DND-41 (cell line): Measurements from ENCODE around the gene ZMYND10.

Experiments used
- ATAC-seq: fragments of 200-7000 bp; cut with Tn5 transposase; 3 replicates; pipeline ENCODE4 v1.9.1; 2021; ENCODE audit warnings: low read depth; ENCODE audit not compliant: insufficient read depth
- DNase-seq: peaks from one replicate; pipeline ENCODE4 v3.0.0-alpha.2; 2020
- H2AFZ ChIP-seq: 2 replicates; pipeline ENCODE4 v1.6.0; 2012; ENCODE audit warnings: low read depth, low read length
- H3K27ac ChIP-seq: 2 replicates; pipeline ENCODE4 v1.5.1; 2012; ENCODE audit warnings: low read length, inconsistent platforms
- H3K27me3 ChIP-seq: fragments of 200-600 bp; sonication (generic); 2 replicates; pipeline ENCODE4 v1.6.0; 2012; ENCODE audit warnings: low read length, mild to moderate bottlenecking, inconsistent platforms; ENCODE audit not compliant: insufficient read depth, poor library complexity
- H3K36me3 ChIP-seq: 2 replicates; pipeline ENCODE4 v1.5.1; 2012; ENCODE audit warnings: low read length, inconsistent platforms; ENCODE audit not compliant: insufficient read depth
- H3K4me1 ChIP-seq: 2 replicates; pipeline ENCODE4 v1.5.1; 2012; ENCODE audit warnings: mild to moderate bottlenecking, low read length; ENCODE audit not compliant: insufficient read depth
- H3K4me2 ChIP-seq: 2 replicates; pipeline ENCODE4 v1.6.0; 2012; ENCODE audit warnings: mild to moderate bottlenecking, moderate library complexity, low read length, inconsistent platforms; ENCODE audit not compliant: insufficient read depth
- H3K4me3 ChIP-seq, 2 experiments: fragments of 200-600 bp in 1 of 2; shearing (Covaris generic) in 1 of 2; 2 replicates each; pipeline ENCODE4 v1.5.1; 2012 to 2016; ENCODE audit warnings: inconsistent platforms in 2 of 2, low read length in 2 of 2, mild to moderate bottlenecking in 2 of 2, low read depth in 1 of 2, moderate library complexity in 1 of 2
- H3K79me2 ChIP-seq: 2 replicates; pipeline ENCODE4 v1.6.0; 2012; ENCODE audit warnings: low read length, inconsistent platforms; ENCODE audit not compliant: insufficient read depth
- H3K9ac ChIP-seq: 2 replicates; pipeline ENCODE4 v1.6.0; 2012; ENCODE audit warnings: low read depth, mild to moderate bottlenecking, inconsistent platforms, low read length, moderate library complexity
- H3K9me3 ChIP-seq: 2 replicates; pipeline ENCODE4 v1.5.1; 2012; ENCODE audit warnings: low read length, moderate library complexity, mild to moderate bottlenecking, inconsistent platforms; ENCODE audit not compliant: insufficient read depth, severe bottlenecking
- H4K20me1 ChIP-seq: 2 replicates; pipeline ENCODE4 v1.6.0; 2012; ENCODE audit warnings: low read length; ENCODE audit not compliant: insufficient read depth
- EZH2 ChIP-seq: IDR thresholded peaks from 3 replicates; pipeline ENCODE4 v1.6.1; 2012; ENCODE audit warnings: borderline replicate concordance, low read depth, mild to moderate bottlenecking, moderate library complexity, low read length, inconsistent platforms; ENCODE audit not compliant: severe bottlenecking
- TF ChIP-seq, protein P1 (sequence below): IDR thresholded peaks from 2 replicates; pipeline ENCODE4 v1.5.1; 2012; ENCODE audit warnings: borderline replicate concordance, low read length, moderate library complexity, mild to moderate bottlenecking; ENCODE audit not compliant: poor library complexity, severe bottlenecking; ENCODE audit errors: extremely low read depth

The ZMYND10 gene

GRCh38 chr3:50345586-50346234, at the start of gene ZMYND10:
Gene ZMYND10, minus strand, starts transcription at chr3:50345732. Its CDS starts 153 bp downstream, at chr3:50345579.
- H3K27me3 ChIP-seq = peaks cover under 1% of the 10 kb centered on the region
- no peak within 1 kb of the TSS for H3K4me2 ChIP-seq
- TF ChIP-seq EZH2 = no peak
- TF ChIP-seq, protein P1, sequence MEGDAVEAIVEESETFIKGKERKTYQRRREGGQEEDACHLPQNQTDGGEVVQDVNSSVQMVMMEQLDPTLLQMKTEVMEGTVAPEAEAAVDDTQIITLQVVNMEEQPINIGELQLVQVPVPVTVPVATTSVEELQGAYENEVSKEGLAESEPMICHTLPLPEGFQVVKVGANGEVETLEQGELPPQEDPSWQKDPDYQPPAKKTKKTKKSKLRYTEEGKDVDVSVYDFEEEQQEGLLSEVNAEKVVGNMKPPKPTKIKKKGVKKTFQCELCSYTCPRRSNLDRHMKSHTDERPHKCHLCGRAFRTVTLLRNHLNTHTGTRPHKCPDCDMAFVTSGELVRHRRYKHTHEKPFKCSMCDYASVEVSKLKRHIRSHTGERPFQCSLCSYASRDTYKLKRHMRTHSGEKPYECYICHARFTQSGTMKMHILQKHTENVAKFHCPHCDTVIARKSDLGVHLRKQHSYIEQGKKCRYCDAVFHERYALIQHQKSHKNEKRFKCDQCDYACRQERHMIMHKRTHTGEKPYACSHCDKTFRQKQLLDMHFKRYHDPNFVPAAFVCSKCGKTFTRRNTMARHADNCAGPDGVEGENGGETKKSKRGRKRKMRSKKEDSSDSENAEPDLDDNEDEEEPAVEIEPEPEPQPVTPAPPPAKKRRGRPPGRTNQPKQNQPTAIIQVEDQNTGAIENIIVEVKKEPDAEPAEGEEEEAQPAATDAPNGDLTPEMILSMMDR = no peak
- ATAC-seq (no peak), DNase-seq (no peak)
- H4K20me1 ChIP-seq = 0 out of 2 replicates have a peak, but pooled peaks cover 4% of the 10 kb centered on the region
- H3K9me3 ChIP-seq = no peaks in the 10 kb centered on the region
- H3K4me3 ChIP-seq = no peak within 1 kb of the TSS
- H2AFZ ChIP-seq = no peak within 1 kb of the TSS
- peaks cover 26% of the 10 kb centered on the region for H3K4me1 ChIP-seq
- peaks cover 22% of the 10 kb centered on the region for H3K36me3 ChIP-seq
- H3K79me2 ChIP-seq = peaks cover 22% of the 10 kb centered on the region
- no peak within 1 kb of the TSS for H3K27ac ChIP-seq
- no peak within 1 kb of the TSS for H3K9ac ChIP-seq

GRCh38 chr3:50393061-50393460, 47.5 kb upstream of the ZMYND10 start:
- Histone ChIP-seq H3K27me3 (no peaks in the 10 kb centered on the region), H3K4me2 (no peak overlapping the region), H3K4me3 (no peak overlapping the region), H4K20me1 (peaks cover 3% of the 10 kb centered on the region; the same call in 1 of the 2 replicates), H2AFZ (no peak overlapping the region), H3K79me2 (no peaks in the 10 kb centered on the region), H3K9ac (no peak overlapping the region), H3K36me3 (no peaks in the 10 kb centered on the region), H3K27ac (no peak overlapping the region), H3K9me3 (no peaks in the 10 kb centered on the region), H3K4me1 (no peaks in the 10 kb centered on the region)
- ATAC-seq = no peak
- TF ChIP-seq EZH2 = no peak
- TF ChIP-seq, protein P1 = no peak
- DNase-seq = no peak

GRCh38 chr3:50392101-50392715, 46.7 kb upstream of the ZMYND10 start:
- H3K9ac ChIP-seq = no peak overlapping the region
- ATAC-seq = no peak
- DNase-seq = no peak
- H3K4me3 ChIP-seq = no peak overlapping the region
- no peaks in the 10 kb centered on the region for H3K36me3 ChIP-seq
- no peaks in the 10 kb centered on the region for H3K27me3 ChIP-seq
- H3K9me3 ChIP-seq = no peaks in the 10 kb centered on the region
- no peak overlapping the region for H3K4me2 ChIP-seq
- no peaks in the 10 kb centered on the region for H3K79me2 ChIP-seq
- peaks cover 3% of the 10 kb centered on the region; the same call in 1 of the 2 replicates for H4K20me1 ChIP-seq
- no peak for TF ChIP-seq EZH2
- no peaks in the 10 kb centered on the region for H3K4me1 ChIP-seq
- no peak overlapping the region for H2AFZ ChIP-seq
- H3K27ac ChIP-seq = no peak overlapping the region

DNA sequence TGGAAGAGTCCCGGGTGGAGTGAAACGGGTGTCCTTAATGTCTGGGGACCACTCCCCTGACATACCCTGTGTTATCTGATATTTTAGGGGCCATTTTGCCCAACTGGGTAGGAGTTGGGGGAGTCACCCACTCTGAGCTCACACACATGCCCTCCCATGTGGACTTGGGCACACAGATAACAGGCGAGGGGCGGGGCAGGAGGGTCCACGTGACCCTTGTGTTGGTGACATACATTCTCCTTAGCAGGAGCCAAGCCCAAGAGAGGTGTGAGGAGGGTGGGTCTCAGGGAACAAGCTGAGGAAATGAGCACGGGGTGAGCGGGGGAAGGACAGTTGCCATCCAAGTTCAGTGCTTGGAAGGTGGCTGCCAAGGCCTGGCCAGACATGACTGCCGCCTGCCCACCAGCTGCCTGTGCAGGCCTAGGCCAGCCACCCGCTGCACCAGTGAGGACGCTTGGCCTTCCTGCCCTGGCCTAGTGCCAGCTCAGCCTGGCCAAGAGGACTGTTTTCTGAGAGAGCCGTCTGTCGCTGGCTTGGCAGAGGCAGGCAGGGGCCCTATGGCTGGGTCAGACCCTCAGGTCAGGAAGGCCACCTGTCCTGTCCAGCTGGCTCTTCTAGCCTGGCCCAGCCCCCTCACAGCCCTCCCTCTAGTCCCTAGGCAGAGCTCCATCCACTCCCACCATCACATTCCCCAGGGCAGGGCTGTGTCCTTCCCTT, 45.1 kb upstream of the ZMYND10 start:
- Histone ChIP-seq H3K27ac (no peak overlapping the region), H3K79me2 (no peaks in the 10 kb centered on the region), H4K20me1 (peaks cover 5% of the 10 kb centered on the region; the same call in 1 of the 2 replicates), H3K4me1 (no peaks in the 10 kb centered on the region), H3K27me3 (no peaks in the 10 kb centered on the region), H3K9ac (no peak overlapping the region), H3K4me2 (no peak overlapping the region), H2AFZ (no peak overlapping the region), H3K36me3 (no peaks in the 10 kb centered on the region), H3K9me3 (no peaks in the 10 kb centered on the region), H3K4me3 (no peak overlapping the region)
- TF ChIP-seq, protein P1 = no peak
- TF ChIP-seq EZH2 = no peak
- DNase-seq (no peak), ATAC-seq (no peak)
